ENCODE measurements around the gene UPF3A.
A peak's percentile ranks its signal among the peaks of the same experiment; 100 is the strongest.

Gene UPF3A

DNA sequence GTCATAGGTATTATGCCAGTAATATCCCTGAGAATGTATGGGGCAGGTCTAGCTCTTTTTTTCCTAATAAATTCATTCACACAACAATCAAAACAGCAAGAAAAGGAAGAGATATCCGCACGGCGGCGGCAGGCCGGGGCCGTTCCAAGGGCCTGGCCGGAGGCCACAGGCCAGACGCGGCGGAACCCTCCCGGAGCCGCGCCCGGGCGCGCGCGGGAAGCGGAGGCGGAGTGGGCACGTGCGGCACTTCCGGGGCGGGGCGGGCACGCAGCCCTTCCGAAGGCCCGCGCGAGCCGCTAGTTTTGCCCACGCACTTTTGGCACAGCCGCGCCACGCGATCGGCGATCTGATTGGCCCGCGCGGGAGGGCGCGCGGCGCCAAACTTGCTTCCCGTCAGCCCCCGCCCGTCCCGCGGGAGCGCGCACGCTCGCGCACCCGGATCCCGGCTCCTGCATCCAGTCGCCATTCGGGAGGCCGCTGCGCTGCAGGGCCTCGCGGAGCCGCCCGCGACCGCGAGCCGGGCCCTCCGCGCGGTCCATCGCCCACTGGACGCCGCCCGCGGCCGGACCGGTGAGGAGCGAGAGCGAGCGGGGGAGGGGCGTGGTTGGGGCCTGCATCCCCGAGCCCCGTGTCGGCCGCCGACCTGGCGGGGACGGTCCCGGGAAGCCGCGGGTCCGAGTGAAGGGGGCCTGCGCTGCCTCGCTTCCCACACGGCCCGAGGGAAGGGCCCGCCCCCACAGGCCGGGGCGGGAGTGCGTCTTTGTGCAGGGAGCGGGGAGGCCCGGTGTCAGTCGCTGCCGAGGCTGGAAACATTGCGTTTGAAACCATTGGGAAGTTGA, 32.9 kb downstream of the UPF3A start, which contains the start of gene CHAMP1:
Gene CHAMP1 (plus strand): TSS at position 430 of the 839 bp plus-strand sequence. CDS start 9,340 bp downstream, outside the sequence.
- peak within 1 kb of the TSS; percentile 89 for H3K4me2 ChIP-seq (ENCODE audit: low read length)
- H3K27me3 ChIP-seq (ENCODE audit: low read depth, low read length), result no peaks in the 10 kb centered on the region
- H2AFZ ChIP-seq (ENCODE audit: low read depth, low read length), result peak within 1 kb of the TSS; percentile 38; the same call in 1 of the 2 replicates
- H3K36me3 ChIP-seq (replicated peaks; ENCODE audit: low read depth, low read length), result peaks cover 20% of the 10 kb centered on the region
- peak within 1 kb of the TSS; percentile 88 for H3K4me3 ChIP-seq (ENCODE audit: low read length)
- no peaks in the 10 kb centered on the region for H3K9me3 ChIP-seq (ENCODE audit: insufficient read depth, low read length)
- TF ChIP-seq, protein P1, sequence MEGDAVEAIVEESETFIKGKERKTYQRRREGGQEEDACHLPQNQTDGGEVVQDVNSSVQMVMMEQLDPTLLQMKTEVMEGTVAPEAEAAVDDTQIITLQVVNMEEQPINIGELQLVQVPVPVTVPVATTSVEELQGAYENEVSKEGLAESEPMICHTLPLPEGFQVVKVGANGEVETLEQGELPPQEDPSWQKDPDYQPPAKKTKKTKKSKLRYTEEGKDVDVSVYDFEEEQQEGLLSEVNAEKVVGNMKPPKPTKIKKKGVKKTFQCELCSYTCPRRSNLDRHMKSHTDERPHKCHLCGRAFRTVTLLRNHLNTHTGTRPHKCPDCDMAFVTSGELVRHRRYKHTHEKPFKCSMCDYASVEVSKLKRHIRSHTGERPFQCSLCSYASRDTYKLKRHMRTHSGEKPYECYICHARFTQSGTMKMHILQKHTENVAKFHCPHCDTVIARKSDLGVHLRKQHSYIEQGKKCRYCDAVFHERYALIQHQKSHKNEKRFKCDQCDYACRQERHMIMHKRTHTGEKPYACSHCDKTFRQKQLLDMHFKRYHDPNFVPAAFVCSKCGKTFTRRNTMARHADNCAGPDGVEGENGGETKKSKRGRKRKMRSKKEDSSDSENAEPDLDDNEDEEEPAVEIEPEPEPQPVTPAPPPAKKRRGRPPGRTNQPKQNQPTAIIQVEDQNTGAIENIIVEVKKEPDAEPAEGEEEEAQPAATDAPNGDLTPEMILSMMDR (IDR thresholded peaks at IDR 0.05; ENCODE audit: low read depth, low read length), result no peak
- TF ChIP-seq EZH2phosphoT487 (IDR thresholded peaks at IDR 0.05; ENCODE audit: low read depth), result no peak
- peaks cover 32% of the 10 kb centered on the region for H3K4me1 ChIP-seq (ENCODE audit: low read length)
- peaks cover 43% of the 10 kb centered on the region for H4K20me1 ChIP-seq (ENCODE audit: insufficient read depth, low read length)
- peak within 1 kb of the TSS; percentile 93 for H3K9ac ChIP-seq (ENCODE audit: low read length)
- H3K27ac ChIP-seq (ENCODE audit: low read length), result peak within 1 kb of the TSS; percentile 91
- peaks cover 58% of the 10 kb centered on the region for H3K79me2 ChIP-seq (ENCODE audit: low read length)

DNA sequence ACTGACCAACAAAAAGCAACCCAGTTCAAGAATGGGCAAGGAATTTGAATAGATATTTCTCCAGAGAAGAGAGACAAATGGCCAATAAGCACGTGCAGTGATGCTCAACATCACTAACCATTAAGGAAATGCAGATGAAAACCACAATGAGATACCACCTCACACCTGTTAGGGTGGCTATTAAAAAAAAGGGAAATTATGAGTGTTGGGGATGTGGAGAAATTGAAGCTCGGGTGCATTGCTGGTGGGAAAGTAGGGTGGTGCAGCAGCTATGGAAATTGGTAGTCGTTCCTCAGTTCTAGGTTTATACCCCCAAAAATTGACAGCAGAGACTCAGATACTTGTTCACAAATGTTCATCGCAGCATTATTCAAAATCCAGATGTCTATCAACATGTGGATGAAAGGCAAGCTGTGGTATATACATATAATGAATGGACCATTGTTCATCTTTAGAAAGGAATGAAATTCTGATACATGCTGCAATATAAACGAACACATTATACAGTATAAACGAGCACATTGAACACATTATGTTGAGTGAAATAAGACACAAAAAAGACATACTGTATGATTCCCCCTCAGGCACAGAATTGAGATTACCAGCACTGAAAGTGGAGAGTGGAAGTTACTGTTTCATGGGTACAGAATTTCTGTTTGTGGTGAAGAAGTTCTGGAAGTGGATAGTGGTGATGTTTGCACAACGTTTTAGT, 33.8 kb downstream of the UPF3A start:
- no peak overlapping the region for H2AFZ ChIP-seq (ENCODE audit: low read depth, low read length)

DNA sequence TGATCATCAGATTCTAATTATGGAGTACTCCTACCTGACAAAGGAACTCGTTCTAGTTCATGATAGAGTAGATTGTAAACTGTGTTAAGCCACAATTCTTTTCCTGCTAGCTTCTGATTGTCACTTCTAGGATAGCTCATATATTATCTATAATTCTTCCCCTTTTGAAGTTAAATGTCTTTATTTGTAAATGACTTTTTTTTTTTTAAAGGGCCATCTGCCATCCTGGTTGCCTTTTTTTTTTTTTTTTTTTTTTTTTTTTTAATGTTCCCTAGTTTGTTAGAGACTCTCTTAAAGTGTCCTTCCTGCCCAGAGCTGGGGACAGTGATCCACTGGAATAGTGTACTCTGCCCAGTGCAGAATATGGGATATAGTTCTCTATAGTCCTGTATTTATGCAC, 37.2 kb downstream of the UPF3A start:
- H2AFZ ChIP-seq (ENCODE audit: low read depth, low read length), result no peak overlapping the region
- no peak overlapping the region for H3K4me3 ChIP-seq (ENCODE audit: low read length)
- no peaks in the 10 kb centered on the region for H3K27me3 ChIP-seq (ENCODE audit: low read depth, low read length)
- H3K79me2 ChIP-seq (ENCODE audit: low read length), result peaks cover 96% of the 10 kb centered on the region
- peaks cover 53% of the 10 kb centered on the region for H3K36me3 ChIP-seq (replicated peaks; ENCODE audit: low read depth, low read length)
- H3K4me1 ChIP-seq (ENCODE audit: low read length), result peaks cover 10% of the 10 kb centered on the region
- H3K9me3 ChIP-seq (ENCODE audit: insufficient read depth, low read length), result no peaks in the 10 kb centered on the region
- peaks cover 78% of the 10 kb centered on the region for H4K20me1 ChIP-seq (ENCODE audit: insufficient read depth, low read length)
- no peak overlapping the region for H3K4me2 ChIP-seq (ENCODE audit: low read length)
- no peak overlapping the region for H3K9ac ChIP-seq (ENCODE audit: low read length)
- TF ChIP-seq, protein P1 (IDR thresholded peaks at IDR 0.05; ENCODE audit: low read depth, low read length), result no peak
- no peak for TF ChIP-seq EZH2phosphoT487 (IDR thresholded peaks at IDR 0.05; ENCODE audit: low read depth)
- H3K27ac ChIP-seq (ENCODE audit: low read length), result no peak overlapping the region

More for the DNA sequence above, 33.8 kb downstream of the UPF3A start:
- peak overlapping the region; percentile 88 for H3K4me3 ChIP-seq (ENCODE audit: low read length)
- H3K9me3 ChIP-seq (ENCODE audit: insufficient read depth, low read length), result no peaks in the 10 kb centered on the region
- TF ChIP-seq EZH2phosphoT487 (IDR thresholded peaks at IDR 0.05; ENCODE audit: low read depth), result no peak
- TF ChIP-seq, protein P1 (IDR thresholded peaks at IDR 0.05; ENCODE audit: low read depth, low read length), result no peak
- H3K4me2 ChIP-seq (ENCODE audit: low read length), result peak overlapping the region; percentile 89
- H3K27me3 ChIP-seq (ENCODE audit: low read depth, low read length), result no peaks in the 10 kb centered on the region
- peaks cover 29% of the 10 kb centered on the region for H3K36me3 ChIP-seq (replicated peaks; ENCODE audit: low read depth, low read length)
- peak overlapping the region; percentile 93 for H3K9ac ChIP-seq (ENCODE audit: low read length)
- H3K27ac ChIP-seq (ENCODE audit: low read length), result peak overlapping the region; percentile 91
- peaks cover 68% of the 10 kb centered on the region for H3K79me2 ChIP-seq (ENCODE audit: low read length)
- peaks cover 32% of the 10 kb centered on the region for H3K4me1 ChIP-seq (ENCODE audit: low read length)
- peaks cover 52% of the 10 kb centered on the region for H4K20me1 ChIP-seq (ENCODE audit: insufficient read depth, low read length)

DNA sequence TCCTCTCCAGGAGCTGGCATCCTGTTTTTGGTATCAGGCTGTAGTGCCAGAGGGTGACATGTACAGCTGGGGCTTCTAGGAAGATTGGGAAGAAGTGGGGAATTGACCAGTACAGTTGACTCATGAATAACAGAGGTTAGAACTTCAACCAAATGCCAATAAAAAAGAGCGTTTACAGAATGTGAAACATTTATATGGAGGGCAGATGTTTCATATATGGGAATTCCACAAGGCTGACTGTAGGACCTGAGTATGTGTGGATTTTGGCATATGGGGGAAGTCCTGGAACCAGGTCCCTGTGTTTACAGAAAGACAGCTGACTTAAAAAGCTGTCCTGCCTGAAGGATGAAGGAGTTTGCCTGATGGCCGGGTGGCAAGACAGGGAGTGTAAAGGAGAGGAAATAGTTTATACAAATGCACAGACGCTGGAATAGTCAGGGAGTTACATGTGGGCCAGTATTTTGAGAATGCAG, 38.1 kb downstream of the UPF3A start:
- TF ChIP-seq, protein P1 (IDR thresholded peaks at IDR 0.05; ENCODE audit: low read depth, low read length), result no peak
- TF ChIP-seq EZH2phosphoT487 (IDR thresholded peaks at IDR 0.05; ENCODE audit: low read depth), result no peak
- H3K36me3 ChIP-seq (replicated peaks; ENCODE audit: low read depth, low read length), result peaks cover 62% of the 10 kb centered on the region
- no peak overlapping the region for H3K9ac ChIP-seq (ENCODE audit: low read length)
- H3K79me2 ChIP-seq (ENCODE audit: low read length), result peaks cover 96% of the 10 kb centered on the region
- no peaks in the 10 kb centered on the region for H3K9me3 ChIP-seq (ENCODE audit: insufficient read depth, low read length)
- no peak overlapping the region for H3K4me3 ChIP-seq (ENCODE audit: low read length)
- H2AFZ ChIP-seq (ENCODE audit: low read depth, low read length), result no peak overlapping the region
- H3K27me3 ChIP-seq (ENCODE audit: low read depth, low read length), result no peaks in the 10 kb centered on the region
- H3K27ac ChIP-seq (ENCODE audit: low read length), result no peak overlapping the region
- H3K4me2 ChIP-seq (ENCODE audit: low read length), result no peak overlapping the region
- peaks cover 82% of the 10 kb centered on the region for H4K20me1 ChIP-seq (ENCODE audit: insufficient read depth, low read length)
- peaks cover 7% of the 10 kb centered on the region for H3K4me1 ChIP-seq (ENCODE audit: low read length)
